Choroid plexus epithelial cell (primary cell): Measurements from ENCODE around the gene TOMM7.

Source experiments
- DNase-seq: peaks from one replicate; pipeline ENCODE4 v3.0.0-alpha.2; 2010; ENCODE audit warnings: low read depth
- H3K4me3 ChIP-seq: 2 replicates; pipeline ENCODE4 v1.5.1; 2011; ENCODE audit warnings: low read depth, mild to moderate bottlenecking, control low read depth, low read length, moderate library complexity
- TF ChIP-seq, protein P1 (sequence below): conservative IDR thresholded peaks from 2 replicates; pipeline ENCODE4 v1.5.1; 2011; ENCODE audit warnings: low read depth, mild to moderate bottlenecking, control low read depth, inconsistent platforms, low read length, moderate library complexity

Gene TOMM7

GRCh38 chr7:22864855-22865601 is 42.4 kb upstream of the TOMM7 start:
- H3K4me3 ChIP-seq = no peak overlapping the region
- TF ChIP-seq, protein P1, sequence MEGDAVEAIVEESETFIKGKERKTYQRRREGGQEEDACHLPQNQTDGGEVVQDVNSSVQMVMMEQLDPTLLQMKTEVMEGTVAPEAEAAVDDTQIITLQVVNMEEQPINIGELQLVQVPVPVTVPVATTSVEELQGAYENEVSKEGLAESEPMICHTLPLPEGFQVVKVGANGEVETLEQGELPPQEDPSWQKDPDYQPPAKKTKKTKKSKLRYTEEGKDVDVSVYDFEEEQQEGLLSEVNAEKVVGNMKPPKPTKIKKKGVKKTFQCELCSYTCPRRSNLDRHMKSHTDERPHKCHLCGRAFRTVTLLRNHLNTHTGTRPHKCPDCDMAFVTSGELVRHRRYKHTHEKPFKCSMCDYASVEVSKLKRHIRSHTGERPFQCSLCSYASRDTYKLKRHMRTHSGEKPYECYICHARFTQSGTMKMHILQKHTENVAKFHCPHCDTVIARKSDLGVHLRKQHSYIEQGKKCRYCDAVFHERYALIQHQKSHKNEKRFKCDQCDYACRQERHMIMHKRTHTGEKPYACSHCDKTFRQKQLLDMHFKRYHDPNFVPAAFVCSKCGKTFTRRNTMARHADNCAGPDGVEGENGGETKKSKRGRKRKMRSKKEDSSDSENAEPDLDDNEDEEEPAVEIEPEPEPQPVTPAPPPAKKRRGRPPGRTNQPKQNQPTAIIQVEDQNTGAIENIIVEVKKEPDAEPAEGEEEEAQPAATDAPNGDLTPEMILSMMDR = no peak
- no peak for DNase-seq

- DNase-seq = no peak
- H3K4me3 ChIP-seq = no peak overlapping the region
- TF ChIP-seq, protein P1 = no peak
These were observed 41.7 kb upstream of the TOMM7 start for GRCh38 chr7:22864301-22864700.

GRCh38 chr7:22863156-22863899 is 40.7 kb upstream of the TOMM7 start:
- H3K4me3 ChIP-seq = no peak overlapping the region
- TF ChIP-seq, protein P1 = no peak
- no peak for DNase-seq

GRCh38 chr7:22861576-22861975 is 38.9 kb upstream of the TOMM7 start:
- no peak overlapping the region for H3K4me3 ChIP-seq
- no peak for DNase-seq
- TF ChIP-seq, protein P1 = no peak

GRCh38 chr7:22860784-22861482 is 38.3 kb upstream of the TOMM7 start:
- no peak overlapping the region for H3K4me3 ChIP-seq
- no peak for DNase-seq
- TF ChIP-seq, protein P1 = peak; percentile 50

DNA sequence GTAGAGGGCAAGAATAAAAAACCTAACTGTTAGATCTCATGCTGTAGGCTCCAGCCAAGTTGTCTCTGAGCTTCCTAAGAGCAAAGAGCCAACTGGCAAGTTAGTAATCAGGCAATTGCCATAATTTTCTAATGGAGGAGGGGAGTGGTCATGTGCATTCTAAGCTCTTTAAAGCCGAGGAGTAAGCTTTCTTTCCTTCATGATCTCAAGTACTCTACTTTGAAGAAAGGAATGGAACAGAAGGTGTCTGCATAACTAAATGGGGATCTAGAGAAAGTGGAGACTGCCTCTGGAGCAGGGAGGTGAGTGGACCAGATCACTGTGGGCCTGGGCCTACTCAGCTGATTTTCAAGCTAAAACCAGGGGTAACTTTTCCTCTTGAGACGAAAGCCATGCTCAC is 37.7 kb upstream of the TOMM7 start:
- no peak overlapping the region for H3K4me3 ChIP-seq
- TF ChIP-seq, protein P1 = no peak
- DNase-seq = no peak
